Stomach smooth muscle (tissue), 2 donors: Measurements from ENCODE around the gene PRAMEF2.
"Not testable (repeated sequence)": the region's sequence is repeated elsewhere in the genome, so short reads cannot be mapped to it uniquely, and the experiment has no call there.

Experiments used
- H3K27ac ChIP-seq: one replicate; pipeline ENCODE4 v1.7.0; 2013; ENCODE audit warnings: mild to moderate bottlenecking, low read length, inconsistent platforms
- H3K27me3 ChIP-seq, 2 donors: one replicate each; pipeline ENCODE4 v1.7.0; 2013; ENCODE audit warnings: low read length in 2 of 2; ENCODE audit not compliant: insufficient read depth in 2 of 2, control insufficient read depth in 1 of 2
- H3K36me3 ChIP-seq, 2 donors: one replicate each; pipeline ENCODE4 v1.7.0; 2013; ENCODE audit warnings: low read length in 2 of 2; ENCODE audit not compliant: control insufficient read depth in 2 of 2, insufficient read depth in 2 of 2
- H3K4me1 ChIP-seq: one replicate; pipeline ENCODE4 v1.7.0; 2013; ENCODE audit warnings: low read length; ENCODE audit not compliant: control insufficient read depth, insufficient read depth
- H3K4me3 ChIP-seq, 2 donors: one replicate each; pipeline ENCODE4 v1.7.0; 2013; ENCODE audit warnings: low read length in 2 of 2
- H3K9ac ChIP-seq, 2 donors: one replicate each; pipeline ENCODE4 v1.7.0; 2013; ENCODE audit warnings: low read length in 2 of 2, mild to moderate bottlenecking in 1 of 2
- H3K9me3 ChIP-seq, 2 donors: one replicate each; pipeline ENCODE4 v1.7.0; 2013; ENCODE audit warnings: low read length in 2 of 2; ENCODE audit not compliant: control insufficient read depth in 2 of 2
- donor health status: healthy.
- donor health status: Pancreatic carcinoma.

The PRAMEF2 gene

GRCh38 chr1:12856786-12857185, at the start of gene PRAMEF2:
TSS of gene PRAMEF2 (plus strand) at chr1:12857086. CDS start at chr1:12859010, 1,924 bp downstream.
- H3K27ac ChIP-seq, H3K9ac ChIP-seq, H3K4me1 ChIP-seq, H3K27me3 ChIP-seq, H3K36me3 ChIP-seq, H3K9me3 ChIP-seq, H3K4me3 ChIP-seq: not testable (repeated sequence)

- H3K36me3 ChIP-seq = no peaks in the 10 kb centered on the region
- H3K9ac ChIP-seq = no peak overlapping the region
- no peak overlapping the region for H3K4me3 ChIP-seq
- no peaks in the 10 kb centered on the region for H3K4me1 ChIP-seq
- H3K9me3 ChIP-seq = no peaks in the 10 kb centered on the region
- peaks cover 0 to 2% of the 10 kb centered on the region in 2 donors for H3K27me3 ChIP-seq
- H3K27ac ChIP-seq = no peak overlapping the region
Measured at GRCh38 chr1:12809933-12810332, 47.0 kb upstream of the PRAMEF2 start.

GRCh38 chr1:12810691-12811408, 46.0 kb upstream of the PRAMEF2 start:
- Histone ChIP-seq H3K9ac (no peak overlapping the region), H3K27ac (no peak overlapping the region), H3K9me3 (no peaks in the 10 kb centered on the region), H3K4me3 (no peak overlapping the region), H3K36me3 (no peaks in the 10 kb centered on the region), H3K4me1 (no peaks in the 10 kb centered on the region), H3K27me3 (peaks cover 0 to 2% of the 10 kb centered on the region in 2 donors)

GRCh38 chr1:12811409-12811784, 45.5 kb upstream of the PRAMEF2 start:
- H3K4me3 ChIP-seq = no peak overlapping the region
- H3K4me1 ChIP-seq = no peaks in the 10 kb centered on the region
- no peaks in the 10 kb centered on the region for H3K9me3 ChIP-seq
- no peak overlapping the region for H3K9ac ChIP-seq
- peaks cover 0 to 2% of the 10 kb centered on the region in 2 donors for H3K27me3 ChIP-seq
- H3K36me3 ChIP-seq = no peaks in the 10 kb centered on the region
- no peak overlapping the region for H3K27ac ChIP-seq

GRCh38 chr1:12819061-12819460, 37.8 kb upstream of the PRAMEF2 start:
- H3K27ac ChIP-seq, H3K27me3 ChIP-seq, H3K4me3 ChIP-seq, H3K9ac ChIP-seq, H3K9me3 ChIP-seq, H3K4me1 ChIP-seq, H3K36me3 ChIP-seq: not testable (repeated sequence)

- H3K9ac ChIP-seq, H3K9me3 ChIP-seq, H3K4me1 ChIP-seq, H3K27me3 ChIP-seq, H3K27ac ChIP-seq, H3K4me3 ChIP-seq, H3K36me3 ChIP-seq: not testable (repeated sequence)
Measured at GRCh38 chr1:12831310-12831709, 25.6 kb upstream of the PRAMEF2 start, which contains the start of gene PRAMEF11. TSS of gene PRAMEF11 (minus strand) at chr1:12831410. CDS start at chr1:12828789, 2,621 bp downstream.

GRCh38 chr1:12833251-12833650, 23.6 kb upstream of the PRAMEF2 start:
- not testable (repeated sequence) for H3K4me1 ChIP-seq, H3K4me3 ChIP-seq, H3K9ac ChIP-seq, H3K27ac ChIP-seq, H3K36me3 ChIP-seq, H3K9me3 ChIP-seq, H3K27me3 ChIP-seq

- H3K4me3 ChIP-seq, H3K9me3 ChIP-seq, H3K27me3 ChIP-seq, H3K36me3 ChIP-seq, H3K27ac ChIP-seq, H3K9ac ChIP-seq, H3K4me1 ChIP-seq: not testable (repeated sequence)
Measured at GRCh38 chr1:12848620-12849019, 8.3 kb upstream of the PRAMEF2 start, which contains the start of gene HNRNPCL1. TSS of gene HNRNPCL1 (minus strand) at chr1:12848720. CDS start at chr1:12848289, 431 bp downstream.

GRCh38 chr1:12851779-12852178, 5.1 kb upstream of the PRAMEF2 start:
- Histone ChIP-seq H3K4me1 (no peaks in the 10 kb centered on the region), H3K27ac (no peak overlapping the region), H3K36me3 (no peaks in the 10 kb centered on the region), H3K9ac (no peak overlapping the region), H3K27me3 (no peaks in the 10 kb centered on the region), H3K9me3 (no peaks in the 10 kb centered on the region), H3K4me3 (no peak overlapping the region)

- H3K27me3 ChIP-seq, H3K4me1 ChIP-seq, H3K4me3 ChIP-seq, H3K27ac ChIP-seq, H3K9me3 ChIP-seq, H3K36me3 ChIP-seq, H3K9ac ChIP-seq: not testable (repeated sequence)
Measured at GRCh38 chr1:12863131-12863880, 6.4 kb downstream of the PRAMEF2 start.

- not testable (repeated sequence) for H3K27me3 ChIP-seq, H3K9me3 ChIP-seq, H3K4me3 ChIP-seq, H3K4me1 ChIP-seq, H3K27ac ChIP-seq, H3K36me3 ChIP-seq, H3K9ac ChIP-seq
Measured at GRCh38 chr1:12878453-12878852, 21.6 kb downstream of the PRAMEF2 start.
